Eye (tissue), 1 donor: Measurements from ENCODE around the gene MAPK12.

Experiments
- DNase-seq: peaks from one replicate; pipeline ENCODE4 v3.0.0-alpha.2; 2015

MAPK12 gene

DNA sequence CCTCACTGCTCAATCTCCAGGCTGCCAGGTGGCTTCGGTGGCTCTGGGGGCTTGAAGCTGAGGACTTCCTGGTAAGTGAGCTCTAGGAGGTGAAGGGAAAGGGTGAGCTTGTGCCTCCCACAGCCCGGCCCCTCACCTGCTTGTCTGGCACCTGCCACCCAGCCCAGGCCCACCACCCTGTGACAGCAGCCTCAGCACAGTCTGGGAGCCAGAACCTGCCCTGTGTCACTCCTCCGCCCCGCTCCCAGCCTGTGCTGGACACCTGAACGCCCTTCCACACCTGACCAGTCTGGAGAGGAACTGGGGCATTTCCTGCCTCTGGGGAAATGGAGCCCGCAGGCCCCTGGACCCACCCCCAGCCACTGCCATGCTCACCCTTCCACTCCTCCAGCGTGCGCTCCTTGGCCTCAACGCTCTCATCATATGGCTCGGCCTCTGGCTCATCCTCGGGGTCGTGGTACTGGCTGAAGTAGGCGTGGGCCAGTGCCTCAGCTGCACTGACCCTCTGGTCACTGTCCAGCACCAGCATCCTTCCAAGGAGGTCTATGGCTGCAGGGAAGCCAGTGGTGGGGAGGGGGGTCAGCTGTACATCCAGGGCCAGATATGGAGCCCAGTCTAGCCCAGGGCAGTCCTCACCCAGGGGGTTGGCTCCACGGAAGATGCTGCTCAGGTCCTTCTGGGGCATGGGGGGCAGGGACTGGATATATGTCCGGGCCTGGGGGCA is 3.6 kb upstream of the MAPK12 start:
- DNase-seq: no peak

DNA sequence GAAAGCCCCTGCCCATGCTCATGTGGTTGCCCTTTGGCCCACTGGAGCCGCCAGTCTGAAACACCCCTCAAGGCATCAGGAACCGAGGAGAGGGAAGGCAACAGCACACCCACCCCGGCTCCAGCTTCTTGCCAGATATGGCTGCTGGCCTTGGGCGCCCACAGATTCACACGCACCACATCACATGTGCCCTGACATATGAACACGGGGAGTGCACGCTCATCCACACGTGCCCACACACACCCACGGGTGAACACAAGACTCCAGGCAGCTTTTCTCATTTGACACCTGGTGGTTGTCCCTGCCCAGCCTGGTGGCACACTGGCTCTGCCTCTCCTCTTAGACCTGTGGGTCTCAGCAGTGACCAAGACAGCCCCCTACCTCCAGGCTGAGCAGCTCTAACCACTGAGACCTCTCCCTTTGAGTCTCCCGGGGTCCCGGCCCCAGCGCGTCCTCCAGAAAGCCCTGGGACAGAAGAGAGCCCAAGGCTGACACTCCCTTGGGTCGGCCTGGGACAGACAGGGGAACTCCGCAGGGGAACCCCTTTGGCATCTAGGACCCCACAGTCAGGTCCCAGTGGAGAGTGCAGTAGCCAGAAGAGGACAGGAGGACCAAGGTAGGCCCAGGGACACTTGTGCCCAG is 2.7 kb upstream of the MAPK12 start:
- no peak for DNase-seq

GRCh38 chr22:50262973-50263617 is 1.6 kb upstream of the MAPK12 start:
- no peak for DNase-seq

GRCh38 chr22:50262460-50262911 is 1.0 kb upstream of the MAPK12 start:
- no peak for DNase-seq

DNA sequence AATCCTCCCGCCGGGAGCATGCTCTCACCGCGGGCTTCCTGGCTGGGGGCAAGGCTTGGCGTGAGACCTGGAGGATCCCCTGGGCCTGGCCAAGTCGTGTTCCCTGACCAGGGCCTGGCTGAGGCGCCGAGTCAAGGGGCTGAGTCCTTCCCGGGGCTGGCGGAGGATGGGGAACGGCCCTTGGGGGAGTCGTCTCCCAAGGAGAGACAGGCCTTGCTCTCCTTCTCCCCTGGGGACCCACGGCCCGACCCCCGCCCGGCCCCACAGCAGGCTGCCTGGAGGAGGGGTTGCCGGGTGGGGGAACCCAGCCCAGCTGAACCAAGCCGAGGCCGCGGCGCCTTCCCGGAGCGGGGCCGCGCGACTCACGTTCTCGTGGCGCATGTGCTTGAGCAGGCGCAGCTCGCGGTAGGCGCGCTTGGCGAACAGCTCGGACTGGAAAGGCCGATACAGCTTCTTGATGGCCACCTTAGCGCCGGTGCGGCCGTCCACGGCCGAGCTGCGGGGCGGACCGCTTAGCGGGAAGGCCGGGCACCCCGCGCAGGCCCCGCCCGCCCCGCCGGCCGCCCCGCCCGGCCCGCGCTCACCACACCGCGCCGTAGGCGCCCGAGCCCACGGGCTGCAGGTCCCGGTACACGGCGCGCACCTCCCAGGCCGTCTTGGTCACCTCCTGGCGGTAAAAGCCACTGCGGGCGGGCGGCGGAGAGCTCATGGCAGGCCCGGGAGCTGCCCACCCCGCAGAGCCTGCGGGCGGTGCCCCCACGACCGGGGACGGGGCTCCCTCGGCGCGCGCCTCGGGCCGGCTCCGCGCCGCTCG is 475 bp downstream of the MAPK12 start:
- DNase-seq: peak; percentile 72

DNA sequence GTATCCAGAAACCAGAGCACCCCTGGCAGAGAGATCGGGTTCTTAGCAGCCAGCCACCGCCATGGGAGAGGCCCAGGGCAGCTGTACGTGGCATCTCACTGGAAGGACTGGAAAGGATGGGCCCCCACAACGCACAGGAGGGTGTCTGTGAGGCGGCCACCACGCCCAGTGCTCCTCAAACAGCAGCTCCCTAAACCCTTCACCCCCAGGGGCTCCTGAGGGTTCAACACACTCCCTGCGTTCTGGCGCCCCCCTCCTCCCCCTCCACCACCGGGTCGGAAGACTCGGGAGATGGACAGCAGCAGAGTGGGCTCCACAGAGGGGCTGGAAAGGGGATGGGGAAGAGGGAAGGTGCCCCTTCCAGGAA is 1.1 kb downstream of the MAPK12 start:
- no peak for DNase-seq

GRCh38 chr22:50259302-50259701 is 2.2 kb downstream of the MAPK12 start:
- DNase-seq: no peak

GRCh38 chr22:50258361-50259292 is 2.9 kb downstream of the MAPK12 start:
- no peak for DNase-seq

DNA sequence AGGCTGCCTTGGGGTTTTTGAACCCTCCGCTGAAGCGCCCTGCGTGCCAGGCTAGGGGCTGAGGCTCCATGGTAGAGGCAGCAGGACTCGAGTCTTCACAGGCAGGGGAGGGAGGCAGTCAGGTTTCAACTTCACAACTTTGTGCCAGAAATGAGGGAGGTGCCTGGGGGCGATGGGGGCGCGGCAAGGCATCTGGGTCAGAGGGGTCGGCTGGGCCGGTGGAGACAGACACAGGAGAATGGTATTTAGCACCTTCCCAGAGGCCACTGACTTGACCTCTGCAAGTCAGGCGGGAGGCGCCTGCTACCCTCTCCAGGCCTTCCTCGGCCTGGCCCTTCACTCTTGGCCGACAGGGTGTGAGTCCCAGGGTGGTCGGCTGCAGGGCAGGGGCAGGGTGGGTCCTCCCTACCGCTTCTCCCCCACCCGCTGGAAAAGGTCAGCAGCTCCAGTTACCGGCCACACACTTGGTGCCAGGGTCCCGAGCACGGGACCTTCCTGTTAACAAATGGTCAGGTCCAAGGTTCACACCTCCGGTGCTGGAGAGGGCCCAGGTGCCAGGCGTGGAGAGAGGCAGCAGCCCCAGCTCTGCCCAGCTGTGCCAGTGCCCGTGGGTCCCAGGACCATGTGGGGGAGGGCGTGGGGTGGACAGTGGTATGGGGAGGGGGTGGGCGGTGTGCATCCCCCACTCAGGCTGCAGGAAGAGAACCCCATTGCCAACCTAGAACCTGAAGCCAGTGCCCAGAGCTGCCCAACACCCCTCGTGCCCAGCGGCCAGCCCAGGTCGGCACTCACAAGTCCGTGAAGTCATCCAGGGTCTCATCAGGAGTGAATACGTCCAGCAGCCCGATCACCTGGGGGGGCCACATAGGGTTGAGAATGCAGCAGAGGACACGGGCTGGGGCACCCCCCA is 3.8 kb downstream of the MAPK12 start:
- DNase-seq: no peak

DNA sequence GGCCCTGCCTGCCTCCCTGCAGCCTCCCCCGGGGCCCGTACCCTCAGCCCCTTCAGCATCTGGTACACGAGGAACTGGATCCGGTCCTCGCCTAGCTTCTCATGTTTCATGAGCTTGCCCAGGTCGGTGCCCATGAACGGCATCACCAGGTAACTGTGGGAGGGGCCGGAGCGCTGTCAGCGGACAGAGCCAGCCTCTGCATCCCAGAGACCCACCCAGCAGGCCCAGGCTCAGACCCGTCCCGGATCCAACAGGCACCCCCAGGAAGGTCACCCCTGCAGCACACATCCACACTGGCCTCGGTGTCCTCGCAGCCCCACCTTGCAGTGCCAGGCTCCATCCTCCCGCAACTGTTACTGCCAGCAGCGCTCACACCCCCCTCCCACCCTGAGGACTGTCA is 4.4 kb downstream of the MAPK12 start:
- DNase-seq: no peak

GRCh38 chr22:50256258-50256862 is 5.1 kb downstream of the MAPK12 start:
- DNase-seq: no peak

GRCh38 chr22:50255607-50256006 is 5.9 kb downstream of the MAPK12 start:
- DNase-seq: no peak

DNA sequence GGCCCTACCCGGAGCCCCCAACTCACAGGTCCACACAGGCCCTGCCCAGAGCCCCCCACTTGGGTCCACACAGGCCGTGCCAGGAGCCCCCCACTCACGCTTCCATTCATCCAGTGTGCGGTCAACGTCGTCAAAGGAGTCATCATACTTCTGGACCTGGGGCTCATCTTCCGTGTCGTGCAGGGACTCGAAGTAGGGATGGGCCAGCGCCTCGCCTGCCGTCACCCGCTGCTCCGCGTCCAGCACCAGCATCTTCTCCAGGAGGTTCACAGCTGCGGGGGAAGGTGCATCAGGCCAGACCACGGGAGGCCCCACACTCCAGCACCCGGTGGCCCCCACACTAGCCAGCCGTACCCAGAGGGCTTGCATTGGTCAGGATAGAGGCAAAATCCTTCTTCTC is 6.4 kb downstream of the MAPK12 start:
- no peak for DNase-seq

- no peak for DNase-seq
Measured at GRCh38 chr22:50253941-50254340, 7.5 kb downstream of the MAPK12 start.

DNA sequence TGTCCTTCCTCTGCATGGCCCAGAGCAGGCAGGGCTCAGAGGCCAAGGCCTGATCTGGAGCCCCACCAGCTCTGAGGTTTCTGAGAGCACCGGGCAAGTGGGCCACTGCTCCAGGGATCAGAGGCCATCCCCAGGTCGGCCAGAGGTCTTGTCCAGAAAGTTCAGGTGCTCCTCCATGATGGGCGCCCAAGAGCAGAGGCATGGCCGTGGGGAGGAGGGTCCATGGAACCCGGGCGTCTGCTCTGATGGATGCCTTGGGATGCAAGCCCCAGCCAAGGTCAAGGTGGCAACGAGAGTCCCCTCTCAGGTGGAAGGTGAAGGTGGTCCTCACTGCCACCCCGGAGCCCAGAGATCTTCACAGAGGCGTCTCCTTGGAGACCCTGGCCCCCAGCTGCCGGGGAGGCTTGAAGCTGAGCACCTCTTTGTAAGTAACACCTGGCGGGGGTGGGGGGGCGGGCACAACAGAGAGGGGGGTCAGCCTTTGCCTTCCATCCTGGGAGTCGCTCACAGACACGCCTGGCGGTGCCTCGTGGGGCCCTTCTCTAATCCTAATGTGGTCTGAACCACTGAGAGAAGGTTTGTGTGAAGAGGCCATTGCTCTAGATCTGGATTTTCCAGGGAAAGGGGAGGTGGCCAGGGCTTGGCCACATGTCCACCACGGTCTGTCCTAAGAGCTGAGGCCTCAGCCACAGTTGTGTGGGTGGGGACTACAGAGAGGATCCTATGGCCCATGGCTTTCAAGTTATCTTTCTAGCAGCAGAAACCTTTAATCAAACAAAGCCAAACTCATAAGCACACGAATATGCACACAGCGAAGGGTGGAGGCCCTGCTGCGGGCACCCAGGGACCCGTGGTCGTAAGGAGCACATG is 8.2 kb downstream of the MAPK12 start:
- DNase-seq: no peak

- DNase-seq: peak; percentile 75
Measured at GRCh38 chr22:50252082-50253045, 9.1 kb downstream of the MAPK12 start.

- DNase-seq: no peak
Measured at GRCh38 chr22:50251477-50252081, 9.9 kb downstream of the MAPK12 start.
